PFSK-1 (cell line): Measurements from ENCODE around the gene CDHR3.

Experiments used
- FOXP2 ChIP-seq: optimal IDR thresholded peaks from 2 replicates; pipeline ENCODE3; 2011; ENCODE audit warnings: borderline replicate concordance, control low read depth, inconsistent platforms; ENCODE audit not compliant: insufficient read depth; ENCODE audit errors: extremely low read length, extremely low read depth
- POLR2AphosphoS5 ChIP-seq: IDR thresholded peaks from 2 replicates; pipeline ENCODE4 v1.6.1; 2012; ENCODE audit warnings: low read depth, mild to moderate bottlenecking, control low read depth, low read length, moderate library complexity
- SIN3A ChIP-seq: IDR thresholded peaks from 2 replicates; pipeline ENCODE4 v1.6.1; 2012; ENCODE audit warnings: mild to moderate bottlenecking, low read length, moderate library complexity, borderline replicate concordance; ENCODE audit not compliant: insufficient read depth
- TAF1 ChIP-seq: IDR thresholded peaks from 2 replicates; pipeline ENCODE4 v1.6.1; 2012; ENCODE audit warnings: low read length, control low read depth, borderline replicate concordance; ENCODE audit not compliant: insufficient read depth
- TF ChIP-seq, protein P1 (sequence below), 2 experiments: IDR thresholded peaks; 2 replicates each; pipeline versions ENCODE4 v1.6.1 to v1.8.0; 2011 to 2012; ENCODE audit warnings: low read depth in 2 of 2, low read length in 2 of 2, control low read depth in 1 of 2, inconsistent platforms in 1 of 2, mild to moderate bottlenecking in 1 of 2, moderate library complexity in 1 of 2; ENCODE audit not compliant: insufficient read depth in 1 of 2

The CDHR3 gene

DNA sequence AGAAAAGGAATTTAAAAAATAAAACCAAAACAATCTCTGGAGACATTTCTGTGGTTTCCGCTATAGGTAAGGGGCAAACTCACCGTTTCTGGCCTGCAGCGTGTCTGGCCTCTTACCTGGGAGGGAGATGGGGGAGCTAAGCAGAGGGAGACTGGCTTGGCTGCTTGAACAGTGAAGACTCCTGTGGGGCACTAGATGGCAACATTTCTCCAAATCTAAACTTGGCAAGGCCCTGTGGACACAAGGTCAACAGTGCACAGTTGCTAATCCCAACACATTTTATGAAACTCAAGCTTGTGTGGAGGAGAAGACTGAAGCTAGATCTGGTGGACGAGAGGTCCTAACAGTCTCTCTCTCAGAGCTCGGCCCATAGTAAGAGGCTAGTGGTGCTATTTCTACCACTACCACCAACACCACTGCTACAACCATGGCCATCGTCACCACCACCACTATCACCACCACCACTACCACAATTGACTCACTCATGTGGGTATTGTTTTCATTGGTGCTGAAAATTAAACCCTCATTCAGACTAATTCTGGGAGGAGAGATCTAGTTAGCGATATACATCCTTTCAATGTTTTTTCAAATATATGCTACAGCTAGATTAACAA is 28.4 kb upstream of the CDHR3 start:
- TF ChIP-seq FOXP2 (no peak), POLR2AphosphoS5 (no peak), TAF1 (no peak), SIN3A (no peak)
- TF ChIP-seq, protein P1, sequence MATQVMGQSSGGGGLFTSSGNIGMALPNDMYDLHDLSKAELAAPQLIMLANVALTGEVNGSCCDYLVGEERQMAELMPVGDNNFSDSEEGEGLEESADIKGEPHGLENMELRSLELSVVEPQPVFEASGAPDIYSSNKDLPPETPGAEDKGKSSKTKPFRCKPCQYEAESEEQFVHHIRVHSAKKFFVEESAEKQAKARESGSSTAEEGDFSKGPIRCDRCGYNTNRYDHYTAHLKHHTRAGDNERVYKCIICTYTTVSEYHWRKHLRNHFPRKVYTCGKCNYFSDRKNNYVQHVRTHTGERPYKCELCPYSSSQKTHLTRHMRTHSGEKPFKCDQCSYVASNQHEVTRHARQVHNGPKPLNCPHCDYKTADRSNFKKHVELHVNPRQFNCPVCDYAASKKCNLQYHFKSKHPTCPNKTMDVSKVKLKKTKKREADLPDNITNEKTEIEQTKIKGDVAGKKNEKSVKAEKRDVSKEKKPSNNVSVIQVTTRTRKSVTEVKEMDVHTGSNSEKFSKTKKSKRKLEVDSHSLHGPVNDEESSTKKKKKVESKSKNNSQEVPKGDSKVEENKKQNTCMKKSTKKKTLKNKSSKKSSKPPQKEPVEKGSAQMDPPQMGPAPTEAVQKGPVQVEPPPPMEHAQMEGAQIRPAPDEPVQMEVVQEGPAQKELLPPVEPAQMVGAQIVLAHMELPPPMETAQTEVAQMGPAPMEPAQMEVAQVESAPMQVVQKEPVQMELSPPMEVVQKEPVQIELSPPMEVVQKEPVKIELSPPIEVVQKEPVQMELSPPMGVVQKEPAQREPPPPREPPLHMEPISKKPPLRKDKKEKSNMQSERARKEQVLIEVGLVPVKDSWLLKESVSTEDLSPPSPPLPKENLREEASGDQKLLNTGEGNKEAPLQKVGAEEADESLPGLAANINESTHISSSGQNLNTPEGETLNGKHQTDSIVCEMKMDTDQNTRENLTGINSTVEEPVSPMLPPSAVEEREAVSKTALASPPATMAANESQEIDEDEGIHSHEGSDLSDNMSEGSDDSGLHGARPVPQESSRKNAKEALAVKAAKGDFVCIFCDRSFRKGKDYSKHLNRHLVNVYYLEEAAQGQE (IDR thresholded peaks at IDR 0.05; ENCODE audit: insufficient read depth in 1 of 2, low read depth in 2 of 2, low read length in 2 of 2): no peak

DNA sequence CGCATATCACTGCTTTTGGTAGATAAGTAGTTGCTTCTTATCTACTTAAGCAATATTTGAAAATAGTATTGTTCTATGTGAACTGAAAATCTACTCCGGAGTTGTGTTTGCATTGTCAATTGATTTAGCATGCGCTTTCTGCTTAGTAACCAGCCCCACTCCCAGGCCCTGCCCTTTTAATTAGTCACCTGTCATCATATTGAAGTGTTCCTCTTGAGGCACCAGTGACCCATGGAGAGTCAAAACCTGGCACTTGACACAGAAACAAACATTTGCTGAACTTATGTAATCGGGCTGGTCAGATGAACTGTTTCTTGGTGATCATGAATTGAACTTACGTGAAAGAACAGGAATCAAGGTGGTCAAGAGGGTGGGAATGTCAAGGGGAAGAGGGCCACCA is 27.8 kb upstream of the CDHR3 start:
- TF ChIP-seq TAF1 (no peak), SIN3A (no peak), FOXP2 (no peak), POLR2AphosphoS5 (no peak)
- TF ChIP-seq, protein P1 (IDR thresholded peaks at IDR 0.05; ENCODE audit: insufficient read depth in 1 of 2, low read depth in 2 of 2, low read length in 2 of 2): no peak

DNA sequence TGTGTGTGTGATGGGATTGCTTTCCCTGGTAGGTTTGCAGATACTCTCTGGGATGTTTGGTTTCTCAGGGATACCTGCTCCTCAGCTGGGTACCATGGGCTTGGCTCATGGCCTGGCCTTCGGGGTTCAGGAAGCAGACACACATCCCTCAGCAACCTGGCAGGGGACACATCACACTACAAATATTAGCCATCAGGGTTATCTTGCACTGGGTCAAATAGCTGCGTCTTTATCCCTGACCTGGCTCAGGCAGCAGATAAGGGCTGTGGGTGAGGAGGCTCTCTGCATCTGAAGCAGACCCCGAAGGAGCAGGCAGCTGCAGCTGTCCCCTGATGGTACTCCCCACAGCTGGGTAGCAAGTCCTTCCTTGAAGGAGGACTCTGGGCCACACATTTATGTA is 25.7 kb upstream of the CDHR3 start:
- no peak for TF ChIP-seq TAF1
- TF ChIP-seq, protein P1 (IDR thresholded peaks at IDR 0.05; ENCODE audit: insufficient read depth in 1 of 2, low read depth in 2 of 2, low read length in 2 of 2): no peak
- TF ChIP-seq POLR2AphosphoS5: no peak
- no peak for TF ChIP-seq SIN3A
- no peak for TF ChIP-seq FOXP2

GRCh38 chr7:105940109-105940508 is 23.0 kb upstream of the CDHR3 start:
- TF ChIP-seq, protein P1 (IDR thresholded peaks at IDR 0.05; ENCODE audit: insufficient read depth in 1 of 2, low read depth in 2 of 2, low read length in 2 of 2): no peak; a peak in 1 of 4 replicates
- TF ChIP-seq SIN3A (no peak), POLR2AphosphoS5 (no peak), TAF1 (no peak), FOXP2 (no peak)

DNA sequence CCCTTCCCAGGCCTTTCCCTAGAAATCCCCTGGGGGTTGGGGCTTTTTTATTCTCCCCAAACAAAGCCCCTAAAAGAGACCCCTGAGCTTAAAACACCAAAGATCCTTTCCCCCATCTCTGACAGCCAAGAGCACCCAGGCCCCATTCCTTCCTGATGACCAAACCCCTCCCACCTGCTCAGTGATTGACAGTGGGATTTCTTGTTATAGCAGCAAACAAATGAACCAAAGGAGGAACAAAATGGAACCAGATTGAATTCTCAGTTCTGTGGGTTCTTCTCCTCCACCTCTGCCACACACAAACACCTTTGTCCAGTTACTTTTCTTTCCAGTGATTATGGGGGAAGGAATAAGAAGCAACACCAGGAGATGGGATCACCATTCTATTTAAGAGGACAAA is 21.5 kb upstream of the CDHR3 start:
- TF ChIP-seq TAF1: no peak
- no peak for TF ChIP-seq FOXP2
- TF ChIP-seq POLR2AphosphoS5: no peak
- TF ChIP-seq, protein P1 (IDR thresholded peaks at IDR 0.05; ENCODE audit: insufficient read depth in 1 of 2, low read depth in 2 of 2, low read length in 2 of 2): no peak
- no peak for TF ChIP-seq SIN3A
